Spleen (tissue), 11 donors: ENCODE results near the gene NEDD4. TPM values are rescaled to one million over a fixed set of nuclear protein-coding genes. Genes with fewer than 3 reads are reported as not detected.

Source experiments
- DNase-seq: peaks from one replicate; pipeline ENCODE4 v3.0.0-alpha.2; 2020
- H3K27ac ChIP-seq, 8 donors: fragments of 200-600 bp; sonication (generic) in 7 of 8; 1 replicate in 4 of 8; 2 replicates in 4 of 8; pipeline versions ENCODE4 v1.5.0 to v1.8.0; 2016 to 2021; ENCODE audit warnings: inconsistent platforms in 4 of 8, mild to moderate bottlenecking in 4 of 8, moderate library complexity in 1 of 8
- H3K27me3 ChIP-seq, 7 donors: fragments of 200-600 bp; sonication (generic) in 6 of 7; replicated peaks in 1 of 7; 1 replicate in 4 of 7; 2 replicates in 3 of 7; pipeline versions ENCODE4 v1.5.0 to v1.8.0; 2016 to 2021; ENCODE audit warnings: inconsistent platforms in 3 of 7, mild to moderate bottlenecking in 1 of 7
- H3K36me3 ChIP-seq, 6 donors: fragments of 200-600 bp; sonication (generic) in 5 of 6; 1 replicate in 4 of 6; 2 replicates in 2 of 6; pipeline versions ENCODE4 v1.5.0 to v1.8.0; 2016 to 2021; ENCODE audit warnings: inconsistent platforms in 2 of 6
- H3K4me1 ChIP-seq, 6 donors: fragments of 200-600 bp; sonication (generic) in 5 of 6; 1 replicate in 3 of 6; 2 replicates in 3 of 6; pipeline versions ENCODE4 v1.5.0 to v1.8.0; 2016 to 2021; ENCODE audit warnings: inconsistent platforms in 3 of 6
- H3K4me3 ChIP-seq, 8 donors: fragments of 200-600 bp; sonication (generic) in 7 of 8; 1 replicate in 4 of 8; 2 replicates in 4 of 8; pipeline versions ENCODE4 v1.5.0 to v1.8.0; 2016 to 2021; ENCODE audit warnings: inconsistent platforms in 4 of 8, mild to moderate bottlenecking in 4 of 8, moderate library complexity in 2 of 8
- H3K9me3 ChIP-seq, 8 donors: fragments of 200-600 bp; sonication (generic) in 7 of 8; 1 replicate in 4 of 8; 2 replicates in 4 of 8; pipeline versions ENCODE4 v1.5.0 to v1.8.0; 2016 to 2021; ENCODE audit warnings: inconsistent platforms in 4 of 8
- POLR2A ChIP-seq, 3 donors: fragments of 450-650 bp; IDR thresholded peaks; one replicate each; pipeline ENCODE4 v1.5.1; 2017; ENCODE audit warnings: antibody characterized with exemption in 3 of 3, mild to moderate bottlenecking in 1 of 3
- POLR2AphosphoS5 ChIP-seq, 3 donors: sonication (generic); formaldehyde crosslinking; IDR thresholded peaks; one replicate each; pipeline ENCODE4 v1.5.1; 2017; ENCODE audit warnings: antibody characterized with exemption in 3 of 3
- WGBS, 5 donors: extraction: QIAGEN DNeasy Blood & Tissue Kit in 3 of 5; methylation state at CpG; one replicate each; pipeline versions ENCODE4 v1.1.5 to v1.1.7; 2013 to 2018; 5-methylcytosine and 5-hydroxymethylcytosine counted together
- intact Hi-C: fragments of 100-400 bp; cut with DNase I; formaldehyde crosslinking; loops from one replicate; pipeline ENCODE4 v1.15.0; 2023; ENCODE audit warnings: low total_unique reads
- polyA plus RNA-seq, 3 donors: library from polyadenylated mRNA; stranded (reverse); fragments of 200-250 nt; gene quantifications; one replicate each; pipeline ENCODE4 v1.2.1, GENCODE V29; 2013
- total RNA-seq, 7 donors: library from RNA; depleted of rRNA in 3 of 7; stranded (reverse); fragments of >200 nt in 3 of 7; fragmentation: NEBNext Ultra II Directional in 4 of 7; extraction: Animal tissue kit (Norgen Biotek cat#: 25700) in 4 of 7; gene quantifications; one replicate each; pipeline versions ENCODE4 v1.1.0 to v1.2.1, GENCODE V29; 2016 to 2021
- TF ChIP-seq, protein P1 (sequence below), 11 experiments: fragments of 200-600 bp in 7 of 11; fragments of 450-650 bp in 4 of 11; sonication (generic) in 4 of 11; IDR thresholded peaks in 8 of 11; conservative IDR thresholded peaks in 3 of 11; 1 replicate in 7 of 11; 2 replicates in 4 of 11; pipeline versions ENCODE4 v1.4.0 to v1.8.0; 2016 to 2021; ENCODE audit warnings: antibody characterized with exemption in 11 of 11, inconsistent platforms in 4 of 11, mild to moderate bottlenecking in 1 of 11
- donor health status: healthy with polysubstance abuse.
- donor health status: DM: no; HTN: no; CAD: no; lungs with moderate emphysema.
- donor health status: DM: no; HTN: no; CAD: no.
- donor health status: Bipolar disorder and iron deficiency.
- donor health status: healthy.
- donor health status: DM: no; HTN: no; CAD: no.
- donor health status: DM: yes; HTN: yes; CAD: no.

Gene NEDD4
- total and polyA plus RNA-seq, 10 donors: 1.5 to 22.0 (median 16.7) TPM

DNA sequence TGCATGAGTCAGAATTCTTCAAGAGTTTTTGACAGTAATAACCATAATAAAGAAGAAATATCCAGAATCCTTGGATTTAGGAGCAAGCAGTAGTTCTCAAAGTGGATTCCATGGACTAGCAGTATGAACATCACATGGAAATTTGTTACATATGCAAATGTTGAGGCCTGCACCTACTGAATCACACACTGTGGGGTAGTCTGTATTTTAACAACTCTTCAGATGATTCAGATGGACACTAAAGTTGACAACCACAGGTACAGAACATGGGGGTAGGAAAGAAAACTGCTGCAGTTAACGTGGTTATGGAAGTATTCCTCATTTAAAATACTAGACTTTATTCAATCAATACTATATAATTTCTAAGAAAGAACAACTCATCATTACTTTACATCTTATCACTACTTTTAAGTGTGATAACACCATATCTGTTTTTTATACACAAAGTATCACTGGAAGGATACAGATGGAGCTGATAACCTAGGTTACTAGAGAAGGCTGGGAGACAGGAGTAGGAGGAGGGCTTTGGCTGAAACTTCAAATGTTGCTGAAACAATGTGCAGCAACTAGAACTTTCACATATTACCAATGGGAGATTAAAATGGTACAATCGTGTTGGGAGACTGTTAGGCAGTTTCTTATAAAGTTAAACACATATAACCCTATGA is 11.7 kb downstream of the NEDD4 start:
- H3K4me3 ChIP-seq: no peak overlapping the region
- no peaks in the 10 kb centered on the region for H3K9me3 ChIP-seq
- intact Hi-C loops: no loop called here
- 78 to 90% (median 83%) methylated on average over 2 of the region's 2 CpGs for WGBS, 5 donors
- no peak overlapping the region for H3K27ac ChIP-seq
- no peaks in the 10 kb centered on the region for H3K4me1 ChIP-seq
- TF ChIP-seq POLR2AphosphoS5 (IDR thresholded peaks at IDR 0.05): no peak
- TF ChIP-seq POLR2A (IDR thresholded peaks at IDR 0.05): no peak
- TF ChIP-seq, protein P1, sequence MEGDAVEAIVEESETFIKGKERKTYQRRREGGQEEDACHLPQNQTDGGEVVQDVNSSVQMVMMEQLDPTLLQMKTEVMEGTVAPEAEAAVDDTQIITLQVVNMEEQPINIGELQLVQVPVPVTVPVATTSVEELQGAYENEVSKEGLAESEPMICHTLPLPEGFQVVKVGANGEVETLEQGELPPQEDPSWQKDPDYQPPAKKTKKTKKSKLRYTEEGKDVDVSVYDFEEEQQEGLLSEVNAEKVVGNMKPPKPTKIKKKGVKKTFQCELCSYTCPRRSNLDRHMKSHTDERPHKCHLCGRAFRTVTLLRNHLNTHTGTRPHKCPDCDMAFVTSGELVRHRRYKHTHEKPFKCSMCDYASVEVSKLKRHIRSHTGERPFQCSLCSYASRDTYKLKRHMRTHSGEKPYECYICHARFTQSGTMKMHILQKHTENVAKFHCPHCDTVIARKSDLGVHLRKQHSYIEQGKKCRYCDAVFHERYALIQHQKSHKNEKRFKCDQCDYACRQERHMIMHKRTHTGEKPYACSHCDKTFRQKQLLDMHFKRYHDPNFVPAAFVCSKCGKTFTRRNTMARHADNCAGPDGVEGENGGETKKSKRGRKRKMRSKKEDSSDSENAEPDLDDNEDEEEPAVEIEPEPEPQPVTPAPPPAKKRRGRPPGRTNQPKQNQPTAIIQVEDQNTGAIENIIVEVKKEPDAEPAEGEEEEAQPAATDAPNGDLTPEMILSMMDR (IDR thresholded peaks at IDR 0.05 in 8 of 11, conservative IDR thresholded peaks at IDR 0.05 in 3 of 11): no peak
- DNase-seq: no peak
- no peaks in the 10 kb centered on the region for H3K27me3 ChIP-seq
- no peaks in the 10 kb centered on the region for H3K36me3 ChIP-seq

DNA sequence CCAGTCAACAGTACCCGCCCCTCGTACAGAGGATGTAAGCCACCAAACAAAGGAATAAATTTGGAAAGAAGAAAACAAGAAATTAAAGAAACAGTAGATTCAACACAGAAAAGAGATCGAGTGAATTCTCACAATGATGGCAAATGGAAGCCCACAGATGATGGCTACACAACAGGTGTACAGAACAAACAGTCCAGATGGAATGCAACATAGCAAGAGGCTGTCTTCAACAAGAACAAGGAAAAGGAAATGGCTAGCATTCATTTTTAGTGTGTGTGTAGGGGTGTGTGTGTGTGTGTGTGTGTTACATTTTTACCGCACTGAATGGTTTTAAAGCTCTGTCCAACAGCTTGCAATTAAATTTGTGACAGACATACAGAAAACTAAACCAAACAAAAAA is 12.9 kb downstream of the NEDD4 start:
- Histone ChIP-seq H3K36me3 (no peaks in the 10 kb centered on the region), H3K27ac (no peak overlapping the region), H3K4me1 (no peaks in the 10 kb centered on the region), H3K9me3 (no peaks in the 10 kb centered on the region), H3K4me3 (no peak overlapping the region), H3K27me3 (no peaks in the 10 kb centered on the region)
- WGBS, 5 donors: 90 to 97% (median 92%) methylated on average over 4 of the region's 4 CpGs
- TF ChIP-seq POLR2AphosphoS5 (IDR thresholded peaks at IDR 0.05) (no peak), POLR2A (IDR thresholded peaks at IDR 0.05) (no peak)
- TF ChIP-seq, protein P1 (IDR thresholded peaks at IDR 0.05 in 8 of 11, conservative IDR thresholded peaks at IDR 0.05 in 3 of 11): no peak
- intact Hi-C loops: no loop called here
- DNase-seq: no peak

DNA sequence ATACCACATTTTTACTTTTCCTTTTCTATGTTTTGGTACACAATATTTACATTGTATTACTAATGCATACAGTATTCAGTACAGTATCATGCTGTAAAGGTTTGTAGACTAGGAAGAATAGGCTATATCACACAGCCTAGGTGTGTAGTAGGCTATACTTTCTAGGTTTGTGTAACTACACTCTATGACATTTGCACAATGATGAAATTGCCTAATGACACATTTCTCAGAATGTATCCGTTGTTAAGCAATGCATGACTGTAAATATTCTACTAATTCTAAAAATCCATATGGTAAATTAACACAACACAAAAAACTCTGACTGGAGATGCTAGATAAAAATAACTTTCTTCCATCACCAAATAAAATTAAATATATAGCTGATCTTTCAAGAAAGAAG is 16.2 kb downstream of the NEDD4 start:
- H3K27me3 ChIP-seq: no peaks in the 10 kb centered on the region
- TF ChIP-seq POLR2A (IDR thresholded peaks at IDR 0.05) (no peak), POLR2AphosphoS5 (IDR thresholded peaks at IDR 0.05) (no peak)
- TF ChIP-seq, protein P1 (IDR thresholded peaks at IDR 0.05 in 8 of 11, conservative IDR thresholded peaks at IDR 0.05 in 3 of 11): no peak
- no peaks in the 10 kb centered on the region for H3K36me3 ChIP-seq
- 48 to 93% (median 82%) methylated on average over 1 of the region's 1 CpG for WGBS, 5 donors
- H3K27ac ChIP-seq: no peak overlapping the region
- no peak overlapping the region for H3K4me3 ChIP-seq
- no peaks in the 10 kb centered on the region for H3K9me3 ChIP-seq
- intact Hi-C loops: no loop called here
- no peak for DNase-seq
- H3K4me1 ChIP-seq: no peaks in the 10 kb centered on the region

DNA sequence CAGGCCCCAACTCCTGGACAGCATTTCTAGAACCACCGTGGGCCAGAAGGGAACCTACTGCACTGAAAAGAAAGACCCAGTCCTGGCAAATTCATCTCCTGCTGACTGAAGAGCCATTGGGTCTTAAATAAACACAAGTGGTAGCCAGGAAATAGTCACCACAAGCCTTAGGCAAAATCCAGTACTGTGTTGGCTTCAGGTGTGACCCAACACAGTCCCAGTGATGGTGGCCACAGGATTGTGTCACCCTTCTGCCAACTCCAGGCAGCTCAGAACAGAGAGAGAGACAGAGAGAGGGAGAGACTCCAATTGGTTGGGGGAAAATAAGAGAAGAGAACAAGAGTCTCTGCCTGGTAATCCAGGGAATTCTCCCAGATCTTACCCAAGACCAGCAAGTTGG is 23.1 kb downstream of the NEDD4 start:
- intact Hi-C loops: no loop called here

More for the DNA sequence above, 23.1 kb downstream of the NEDD4 start:
- Histone ChIP-seq H3K4me3 (no peak overlapping the region), H3K27ac (no peak overlapping the region), H3K9me3 (no peaks in the 10 kb centered on the region), H3K27me3 (no peaks in the 10 kb centered on the region), H3K4me1 (no peaks in the 10 kb centered on the region), H3K36me3 (peaks cover 0 to 4% (median 0%) of the 10 kb centered on the region in 6 donors)
- TF ChIP-seq POLR2A (IDR thresholded peaks at IDR 0.05) (no peak), POLR2AphosphoS5 (IDR thresholded peaks at IDR 0.05) (no peak)
- TF ChIP-seq, protein P1 (IDR thresholded peaks at IDR 0.05 in 8 of 11, conservative IDR thresholded peaks at IDR 0.05 in 3 of 11): no peak
- DNase-seq: no peak
- WGBS, 5 donors: 88 to 100% (median 92%) methylated on average over 1 of the region's 1 CpG
